GM21528 (cell line): ENCODE results near the gene TRRAP.

Experiments used
- ATAC-seq: cut with Tn5 transposase; IDR thresholded peaks from one replicate; pipeline ENCODE4 v1.9.1; 2021; ENCODE audit warnings: mild to moderate bottlenecking, moderate library complexity; ENCODE audit not compliant: unreplicated experiment, low FRiP score

The TRRAP gene

DNA sequence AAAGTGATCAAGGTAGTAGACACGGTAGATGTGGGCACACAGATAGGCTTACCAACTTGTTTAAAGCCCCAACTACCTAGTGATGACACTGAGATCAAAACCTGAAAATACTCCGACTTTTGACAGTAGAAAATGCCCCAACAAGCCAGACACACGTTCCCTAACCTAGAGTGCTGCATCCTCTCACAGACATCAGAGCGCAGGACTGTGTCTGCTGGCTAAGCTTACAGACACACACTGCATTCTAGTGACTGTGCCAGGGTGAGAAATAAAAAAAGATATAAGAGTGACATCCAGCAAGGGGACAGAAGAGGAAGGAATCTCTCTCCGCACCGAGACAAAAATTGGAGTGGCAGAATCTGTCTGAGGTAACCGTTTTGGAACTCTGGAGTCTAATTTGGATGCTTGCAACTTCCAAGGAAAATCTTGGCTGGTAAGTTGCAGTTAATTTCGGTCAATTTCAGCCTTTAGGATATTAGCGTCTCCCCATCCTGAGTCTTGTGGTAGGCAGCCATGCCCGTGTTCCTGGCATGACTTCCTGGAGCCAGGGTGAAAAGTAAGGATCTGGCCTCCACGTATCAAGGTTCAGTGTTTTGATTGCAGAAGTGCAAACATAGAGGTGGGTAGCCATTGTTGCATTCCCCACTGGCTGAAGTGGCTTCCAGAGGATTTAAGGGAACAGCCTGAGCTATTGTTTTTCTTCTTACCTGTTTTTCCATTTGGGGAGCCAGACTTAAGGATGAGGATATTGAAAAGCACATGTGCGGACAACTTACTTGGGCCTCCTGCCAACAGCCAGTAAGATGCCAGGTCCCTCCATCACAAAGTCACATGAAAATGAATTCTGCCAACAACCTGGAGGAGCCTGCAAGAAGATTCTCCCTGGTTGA lies 141.4 kb downstream of the TRRAP start:
- no peak for ATAC-seq

DNA sequence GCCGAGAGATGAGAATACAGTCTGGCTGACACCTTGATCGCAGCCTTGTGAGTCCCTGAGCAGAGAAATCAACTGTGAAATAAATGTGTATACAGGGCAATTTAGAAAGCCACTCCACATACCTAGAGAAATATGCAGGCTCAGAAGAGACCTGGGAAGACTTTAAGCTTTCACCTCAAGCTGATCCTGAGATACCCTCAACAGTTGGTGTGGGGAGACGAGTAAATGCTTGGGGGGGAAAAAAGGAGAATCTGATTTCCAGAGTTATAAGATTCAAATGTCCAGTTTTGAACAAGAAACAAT lies 142.0 kb downstream of the TRRAP start:
- no peak for ATAC-seq

DNA sequence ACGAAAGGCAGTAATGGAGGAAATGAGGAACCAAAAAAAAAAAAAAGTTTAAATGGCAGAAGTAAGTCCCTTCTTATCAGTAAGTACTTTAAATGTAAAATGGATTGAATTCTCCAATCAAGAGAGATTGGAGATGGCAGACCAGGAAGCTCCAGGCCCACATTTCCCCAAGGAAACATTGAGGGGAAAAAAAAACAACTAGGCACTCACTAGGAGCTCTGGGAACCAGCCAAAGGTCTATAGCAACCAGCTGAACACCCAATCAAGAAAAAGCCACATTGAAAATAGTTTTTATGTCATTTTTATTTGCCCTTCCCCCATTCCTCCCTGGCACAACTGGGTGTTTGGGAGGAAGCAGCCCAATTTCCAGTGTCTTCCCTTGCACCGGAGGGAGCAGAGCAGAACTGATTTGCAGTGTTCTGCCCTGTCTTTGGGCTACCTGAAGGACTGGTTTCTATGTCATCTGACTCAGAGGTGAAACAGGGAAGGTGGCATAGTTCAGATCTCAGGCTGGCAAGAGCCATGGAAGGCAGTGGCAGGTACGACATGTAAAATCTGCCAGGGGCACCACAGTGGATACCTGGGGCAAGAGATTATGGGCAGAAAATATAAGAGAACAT lies 143.7 kb downstream of the TRRAP start:
- ATAC-seq: no peak

DNA sequence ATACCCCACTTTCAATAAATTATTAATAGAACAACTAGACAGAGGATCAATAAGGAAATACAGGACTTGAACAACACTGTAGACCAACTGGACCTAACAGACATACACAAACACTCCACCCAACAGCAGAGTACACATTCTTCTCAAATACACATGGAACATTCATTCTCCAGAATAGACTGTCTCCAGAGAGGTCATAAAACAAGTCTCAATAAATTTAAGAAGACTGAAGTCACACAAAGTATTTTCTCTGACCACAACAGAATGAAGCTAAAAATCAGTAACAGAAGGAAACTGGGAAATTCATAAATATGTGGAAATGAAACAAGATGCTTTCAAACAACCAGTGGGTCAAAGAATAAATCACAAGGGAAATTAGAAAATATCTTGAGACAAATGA lies 145.7 kb downstream of the TRRAP start:
- no peak for ATAC-seq

DNA sequence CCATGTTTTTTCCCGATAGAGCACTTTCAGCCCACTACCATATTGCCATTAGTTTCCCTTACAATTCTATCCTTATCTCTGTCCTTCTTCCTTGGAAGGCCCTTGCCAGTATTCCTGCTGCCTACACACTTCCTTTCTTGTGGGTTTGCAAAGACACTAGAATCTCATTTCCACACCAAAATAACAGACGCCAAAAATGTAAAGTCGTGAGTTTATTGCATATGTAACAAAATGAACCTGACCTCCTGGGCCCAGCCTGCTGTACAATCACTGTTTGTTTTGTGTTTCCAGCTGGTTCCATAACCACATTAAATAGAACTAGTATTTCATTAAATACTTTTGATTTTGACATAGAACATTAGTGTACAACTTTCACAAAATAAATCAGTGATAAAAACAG lies 148.9 kb downstream of the TRRAP start:
- ATAC-seq: no peak

DNA sequence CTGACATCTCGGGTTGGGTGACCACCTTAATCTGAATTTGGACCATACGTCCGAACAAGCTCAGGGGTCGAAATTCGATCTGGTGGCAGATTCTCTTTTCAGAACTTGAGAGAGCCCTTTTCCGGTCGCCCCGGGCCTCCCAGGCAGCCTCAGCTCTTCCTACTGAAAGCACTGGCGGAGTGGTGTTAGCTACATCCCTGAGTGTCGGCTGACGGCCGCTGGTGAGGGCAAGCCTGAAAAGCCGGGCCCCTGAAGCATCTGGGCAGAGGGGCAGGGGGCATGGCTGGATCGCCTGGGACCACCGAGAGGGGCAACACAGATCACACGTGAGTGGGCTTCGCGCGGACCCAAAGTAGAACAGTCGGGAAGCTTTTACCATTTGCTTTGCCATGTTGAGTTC lies 149.5 kb downstream of the TRRAP start:
- ATAC-seq: no peak

DNA sequence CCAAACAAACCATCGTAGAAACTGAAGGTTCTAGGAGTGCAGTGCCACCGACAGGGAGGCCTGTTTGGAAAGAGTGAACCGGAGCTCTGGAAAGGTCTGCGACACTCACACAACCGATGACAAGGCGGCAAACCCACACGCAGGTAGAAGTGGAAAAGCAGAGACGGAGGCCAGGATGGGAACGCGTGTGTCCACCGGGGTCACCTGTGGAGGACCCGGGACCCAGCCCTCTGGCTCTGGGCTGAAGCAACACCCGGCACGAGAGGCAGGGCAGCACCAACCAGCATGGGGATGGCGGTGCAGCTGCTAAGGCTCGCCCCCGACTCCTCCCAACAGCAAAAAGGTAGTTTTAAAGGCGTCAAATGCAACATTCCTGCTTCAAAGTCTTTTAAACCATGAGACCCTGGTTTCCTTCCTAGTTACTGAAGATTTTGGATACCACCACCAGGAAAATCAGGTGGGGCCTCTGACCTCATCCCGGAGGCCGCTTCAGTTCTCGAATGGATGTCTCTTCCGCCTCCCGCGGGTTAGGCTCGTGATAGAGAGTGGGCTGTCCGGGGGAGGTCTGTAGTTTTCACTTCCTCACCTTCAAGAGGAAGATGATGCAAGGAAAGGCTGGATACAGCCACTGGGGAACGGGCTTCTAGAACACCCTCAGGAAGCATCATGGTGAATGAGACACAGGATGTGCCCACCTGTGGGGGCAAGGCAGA lies 150.1 kb downstream of the TRRAP start:
- no peak for ATAC-seq

DNA sequence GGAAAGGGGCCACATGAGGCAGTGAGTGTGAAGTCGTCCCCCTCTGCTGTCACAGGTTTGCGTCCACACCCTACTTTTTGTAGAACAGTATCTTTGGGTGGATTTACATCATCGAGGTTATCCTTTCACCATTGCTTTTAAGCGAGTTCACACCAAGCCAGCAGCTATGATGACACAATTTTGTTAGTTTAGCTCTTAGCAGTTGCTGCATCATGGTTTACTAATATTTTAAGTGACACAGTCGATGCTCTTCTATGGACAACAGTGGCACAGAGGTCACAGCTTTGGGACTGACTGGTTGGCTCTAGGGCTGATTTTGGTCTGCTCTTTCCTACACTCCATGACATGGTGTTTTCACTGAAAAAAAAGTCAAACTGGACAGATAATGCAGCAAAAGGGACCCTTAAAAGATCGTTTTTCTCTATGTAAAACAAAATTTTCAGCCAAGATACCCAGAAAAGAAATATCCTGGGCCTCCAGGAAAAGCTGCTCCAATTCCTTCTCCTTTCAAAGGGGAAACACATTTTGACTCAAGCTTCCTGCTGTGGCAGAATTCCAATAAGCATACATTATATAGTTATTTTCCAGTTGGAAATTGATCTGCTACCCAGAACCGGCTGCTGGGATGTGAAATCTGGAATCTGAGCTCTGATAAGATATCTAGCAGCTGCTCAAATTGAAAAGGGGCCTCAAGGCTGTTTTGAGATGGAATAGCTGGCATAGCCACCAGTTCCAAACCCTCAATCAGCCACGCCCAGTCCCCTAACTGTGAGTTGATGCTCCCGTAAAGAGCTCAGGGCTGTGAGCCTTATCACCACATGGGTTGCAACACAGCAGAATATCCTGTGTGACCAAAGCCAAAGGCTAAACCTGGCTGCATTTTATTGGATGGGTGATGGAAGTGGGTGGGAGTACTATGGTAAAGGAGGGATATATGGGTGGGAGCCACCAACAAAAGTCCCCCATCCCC lies 151.4 kb downstream of the TRRAP start:
- ATAC-seq: no peak

DNA sequence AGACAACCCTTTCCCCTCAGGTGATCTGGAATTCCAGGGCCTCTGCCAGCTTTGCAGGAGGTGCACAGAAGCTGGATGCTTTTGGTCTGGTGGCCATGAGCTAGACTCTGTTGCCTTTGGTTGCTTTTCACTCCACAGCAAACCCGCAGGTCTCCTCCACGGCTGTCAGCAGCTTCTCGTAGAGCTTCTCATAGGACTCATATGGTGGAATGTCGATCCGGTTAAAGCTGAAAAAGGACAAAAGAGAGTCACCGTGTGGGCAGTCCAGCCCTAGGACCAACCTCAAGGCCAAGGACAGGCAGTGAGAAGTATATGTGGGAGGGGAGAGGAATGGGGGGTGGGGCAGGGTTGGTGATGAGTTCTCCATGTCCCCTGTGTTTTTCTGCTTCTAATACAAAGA lies 152.1 kb downstream of the TRRAP start:
- no peak for ATAC-seq

DNA sequence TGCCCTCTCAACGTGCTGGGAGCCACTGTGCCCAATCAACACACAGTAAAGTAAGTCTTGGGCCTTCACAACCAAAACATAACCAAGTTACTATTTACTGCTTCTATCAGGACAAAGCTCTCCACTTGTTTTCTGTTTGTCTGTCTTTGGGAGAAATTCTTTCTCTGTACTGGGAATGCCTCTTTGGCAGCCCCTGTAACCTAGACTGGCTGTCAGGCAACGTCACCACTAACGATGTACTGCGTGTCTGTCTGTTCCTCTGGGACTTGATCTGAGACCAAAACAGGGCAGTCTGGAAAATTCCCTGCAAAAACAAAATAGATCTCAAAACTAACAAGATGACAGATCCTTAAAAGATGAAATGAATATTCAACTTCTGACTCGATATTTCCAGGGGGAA lies 152.6 kb downstream of the TRRAP start:
- no peak for ATAC-seq

DNA sequence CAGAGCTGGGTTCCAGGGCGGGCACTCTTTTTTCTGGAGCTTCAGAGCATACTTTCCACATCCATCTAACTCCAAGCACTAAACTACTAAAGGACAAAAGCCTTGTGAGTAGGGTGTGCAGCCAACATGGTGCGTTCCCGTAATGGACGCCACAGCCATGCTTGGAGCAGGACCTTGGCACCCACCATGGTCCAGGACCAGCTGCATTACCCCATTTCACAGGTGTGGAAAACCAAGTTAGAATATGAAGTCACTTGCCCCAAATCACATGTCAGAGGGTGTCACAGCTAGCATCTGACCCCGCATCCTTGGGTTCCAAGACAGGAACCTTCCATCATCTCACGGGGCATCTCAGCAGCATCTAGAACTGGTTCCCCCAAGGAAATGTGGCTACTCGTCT lies 153.2 kb downstream of the TRRAP start:
- ATAC-seq: no peak

DNA sequence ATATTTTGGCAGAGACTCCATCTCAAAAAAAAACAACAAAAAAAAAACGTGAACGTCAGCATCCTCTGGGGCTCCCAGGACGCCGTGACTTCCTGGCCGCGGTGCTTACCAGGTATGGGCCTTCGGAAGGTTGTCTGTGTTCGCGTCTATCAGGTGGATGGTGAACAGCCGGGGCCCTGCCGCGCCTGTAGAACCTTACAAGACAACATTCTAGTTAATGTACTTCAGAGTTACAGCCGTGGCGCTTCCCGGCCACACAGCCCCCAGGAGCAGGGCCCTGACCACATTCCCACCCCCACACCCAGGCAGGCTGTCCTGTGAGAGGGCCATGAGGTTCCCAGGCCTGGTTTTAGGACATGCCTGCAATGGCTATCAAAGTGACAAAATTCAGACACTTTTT lies 154.6 kb downstream of the TRRAP start:
- ATAC-seq: no peak

DNA sequence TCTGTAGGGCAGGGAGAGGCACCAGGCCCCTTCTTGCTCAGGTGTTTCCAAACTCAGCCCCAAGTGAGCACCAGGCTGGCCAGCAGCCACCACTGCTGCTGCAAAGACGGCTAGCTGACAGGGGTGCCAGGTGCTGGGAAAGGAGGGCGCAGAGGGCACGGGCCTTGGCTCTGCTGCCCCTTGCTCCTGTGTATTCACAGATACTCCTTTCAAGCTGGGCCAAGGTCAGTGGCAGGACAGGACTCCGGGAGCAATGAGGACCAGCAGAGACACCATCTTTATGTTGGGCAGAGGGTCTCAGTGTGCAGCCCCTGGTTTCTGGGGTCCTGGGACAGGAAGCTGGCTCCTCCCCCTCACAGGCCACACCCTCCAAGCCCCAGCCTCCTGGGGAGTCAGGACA lies 155.4 kb downstream of the TRRAP start:
- no peak for ATAC-seq

DNA sequence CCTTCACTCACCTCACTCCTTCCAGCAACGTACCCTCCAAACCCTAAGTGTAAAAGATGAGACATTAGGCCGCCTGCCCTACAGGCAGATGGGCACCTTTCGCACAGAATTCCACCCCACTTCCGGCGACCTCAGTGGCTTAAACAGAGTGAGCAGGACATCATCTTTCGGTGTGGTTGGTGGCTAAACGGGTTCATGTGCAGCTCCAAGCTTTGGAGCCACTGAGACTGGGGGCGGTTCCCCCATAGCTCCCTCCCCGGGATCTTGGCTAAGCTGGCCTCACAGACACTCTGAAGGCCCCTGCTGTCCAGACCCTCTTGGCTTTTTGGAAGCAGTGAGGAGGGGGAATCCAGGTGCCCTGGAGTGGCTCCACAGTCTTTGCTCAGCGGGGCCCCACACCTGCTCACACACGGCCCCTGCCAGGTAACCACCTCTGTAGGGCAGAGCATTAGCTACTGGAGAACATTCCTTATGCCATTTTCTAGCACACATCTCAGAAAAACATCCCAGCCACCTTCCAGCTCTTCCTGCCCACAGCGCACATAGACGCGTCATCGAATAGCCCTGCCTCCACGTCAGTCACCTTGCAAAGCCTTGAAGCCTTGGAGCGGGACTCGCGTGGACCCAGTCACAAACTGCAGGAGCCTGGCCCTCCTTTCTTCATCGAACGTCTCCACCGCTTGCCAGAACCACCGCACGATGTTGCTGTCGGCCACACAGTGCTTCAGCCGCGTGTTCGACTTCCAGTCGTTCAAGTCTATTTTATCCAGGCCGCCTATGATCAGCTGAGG lies 156.8 kb downstream of the TRRAP start:
- ATAC-seq: no peak

DNA sequence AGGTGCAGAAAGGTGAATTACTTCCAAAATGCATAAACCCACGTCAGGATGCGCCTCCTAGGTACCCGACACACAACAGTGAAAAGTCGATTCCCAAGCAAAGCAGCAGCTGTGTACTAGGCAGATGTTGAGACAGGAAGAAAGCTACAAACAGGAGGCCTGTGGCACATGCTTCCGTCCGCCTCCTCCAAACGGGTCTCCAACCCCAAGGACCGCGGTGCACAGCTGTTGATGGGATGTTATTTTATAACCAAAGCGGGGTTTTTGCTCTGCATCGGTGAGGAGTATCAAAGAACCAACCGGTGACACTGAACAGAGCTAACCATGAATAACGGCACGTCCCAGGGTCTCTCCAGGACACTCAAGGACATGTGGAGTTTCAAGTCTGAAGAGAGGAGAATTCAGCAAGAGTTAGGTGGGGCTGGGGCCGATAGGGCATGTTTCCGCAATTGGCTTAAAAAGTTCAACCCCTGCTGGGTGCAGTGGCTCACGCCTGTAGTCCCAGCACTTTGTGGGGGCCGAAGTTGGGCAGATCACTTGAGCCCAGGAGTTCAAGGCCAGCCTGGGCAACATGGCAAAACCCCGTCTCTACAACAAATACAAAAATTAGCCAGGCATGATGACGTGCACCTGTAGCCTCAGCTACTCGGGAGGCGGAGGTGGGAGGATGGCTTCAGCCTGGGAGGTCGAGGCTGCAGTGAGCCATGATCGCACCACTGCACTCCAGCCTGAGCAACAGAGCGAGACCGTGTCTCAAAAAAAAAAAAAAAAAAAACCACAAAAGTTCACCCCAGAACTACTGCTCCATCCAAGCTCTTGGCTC lies 157.6 kb downstream of the TRRAP start:
- ATAC-seq: no peak

DNA sequence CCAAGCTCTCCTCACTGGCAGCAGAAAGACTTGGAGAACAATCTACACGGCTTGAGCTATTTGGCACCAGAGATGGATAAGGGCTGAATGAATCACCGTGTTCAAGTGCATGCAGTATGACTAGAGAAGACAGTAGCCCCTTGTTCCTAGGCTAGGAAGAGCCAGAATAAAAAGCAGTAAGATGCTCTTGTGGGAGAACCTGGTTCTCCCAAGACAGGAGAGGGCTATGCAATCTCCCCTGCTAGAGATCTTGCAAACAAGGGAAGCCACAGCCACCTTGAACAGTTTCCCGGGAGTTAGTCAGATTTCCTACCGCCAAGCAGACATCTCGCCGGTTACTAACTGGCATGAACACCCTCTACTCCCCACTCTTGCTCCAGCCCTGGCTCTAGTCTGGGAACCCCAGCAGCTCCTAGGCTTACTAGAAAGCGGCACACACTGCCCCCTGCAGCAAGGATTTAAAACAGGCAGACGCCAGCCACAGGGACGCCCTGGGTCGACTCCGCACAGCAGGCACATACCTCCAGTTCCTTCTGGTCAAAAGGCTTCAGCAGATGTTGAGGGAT lies 158.3 kb downstream of the TRRAP start:
- no peak for ATAC-seq

DNA sequence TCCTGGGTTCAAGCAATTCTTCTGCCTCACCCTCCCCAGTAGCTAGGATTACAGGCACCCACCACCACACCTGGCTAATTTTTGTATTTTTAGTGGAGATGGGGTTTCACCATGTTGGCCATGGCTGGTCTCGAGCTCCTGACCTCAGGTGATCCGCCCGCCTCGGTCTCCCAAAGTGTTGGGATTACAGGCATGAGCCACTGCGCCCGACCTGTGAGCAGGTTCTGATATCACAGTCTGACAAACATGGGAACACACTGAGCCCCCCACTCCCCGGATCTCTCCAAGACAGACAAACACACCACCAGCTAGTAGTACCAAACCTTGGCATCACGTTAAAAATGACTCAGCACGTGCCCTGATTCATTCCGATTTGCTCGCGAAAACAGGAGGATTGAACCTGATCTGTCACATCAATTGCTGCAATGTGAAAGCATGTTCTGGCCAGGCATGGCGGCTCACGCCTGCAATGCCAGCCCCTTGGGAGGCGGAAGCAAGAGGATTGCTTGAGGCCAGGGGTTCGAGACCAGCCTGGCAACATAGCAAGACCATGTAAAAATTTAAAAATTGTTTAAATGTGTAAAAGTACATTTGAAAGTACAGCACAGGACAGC lies 159.1 kb downstream of the TRRAP start:
- ATAC-seq: no peak
